Measurements from ENCODE around the gene RNF144A. TPM values are rescaled to one million over a fixed set of nuclear protein-coding genes. Genes with fewer than 3 reads are reported as not detected.

The RNF144A gene
- total RNA-seq, 1 experiment from 2014 or later, result 3.0 TPM

- H3K4me3 Mint-ChIP-seq (ENCODE audit: unreplicated experiment), result no peak overlapping the region
- H3K4me1 ChIP-seq, result no peaks in the 10 kb centered on the region
- CTCF ChIA-PET, result no interaction called here
- no peaks in the 10 kb centered on the region for H3K4me1 Mint-ChIP-seq (ENCODE audit: low read depth, unreplicated experiment)
- H3K4me3 ChIP-seq (ENCODE audit: low read depth, low read length), result no peak overlapping the region
- POLR2A ChIA-PET, result no interaction called here
- no peaks in the 10 kb centered on the region for H3K36me3 ChIP-seq (ENCODE audit: control insufficient read depth, insufficient read depth, low read length)
- no TSS peak for BruUV-seq (replicated peaks)
- TF ChIP-seq CTCF (IDR thresholded peaks at IDR 0.05; ENCODE audit: insufficient read depth in 1 of 2, low read depth in 1 of 2, low read length in 1 of 2, severe bottlenecking in 1 of 2, unreplicated experiment in 1 of 2), result no peak
- no peaks in the 10 kb centered on the region for H3K9me3 Mint-ChIP-seq (ENCODE audit: unreplicated experiment)
- H3K36me3 Mint-ChIP-seq (ENCODE audit: insufficient read depth, unreplicated experiment), result no peaks in the 10 kb centered on the region
- intact Hi-C loops (cut with micrococcal nuclease; ENCODE audit: unreplicated experiment), result loop anchor here (1.0 kb wide), 1 partner anchor 47 kb away; no protein-coding TSS in a partner anchor
- peaks cover 11% of the 10 kb centered on the region for H3K27me3 Mint-ChIP-seq (ENCODE audit: insufficient read depth, unreplicated experiment)
- no peak for DNase-seq
- no peak overlapping the region for H3K27ac Mint-ChIP-seq (ENCODE audit: unreplicated experiment)
- H3K27me3 ChIP-seq (replicated peaks; ENCODE audit: control insufficient read depth, insufficient read depth, low read length), result no peaks in the 10 kb centered on the region
- no peaks in the 10 kb centered on the region; the same call in 1 of the 2 replicates for H3K9me3 ChIP-seq
These were observed 167.4 kb downstream of the RNF144A start for GRCh38 chr2:7084601-7085000.

DNA sequence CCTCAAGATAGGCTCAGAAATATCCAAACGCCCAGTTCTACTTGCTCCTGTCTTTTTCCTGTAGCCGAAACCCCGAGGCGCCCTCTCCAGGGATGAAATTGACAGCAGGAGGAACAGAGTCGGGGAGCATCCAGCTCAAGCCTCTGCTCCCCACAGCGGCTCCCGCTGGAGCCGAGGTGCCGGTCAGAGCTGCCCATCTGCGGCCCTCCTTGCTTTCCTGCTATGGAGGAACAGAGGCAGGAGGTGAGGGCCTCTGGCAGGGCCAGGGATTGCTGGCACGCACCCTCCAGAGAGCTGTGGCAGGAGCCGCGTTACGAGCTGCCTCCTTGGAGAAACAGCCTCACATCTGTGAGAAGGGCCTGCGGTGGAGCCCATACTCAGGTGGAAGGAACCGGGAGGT, 172.1 kb downstream of the RNF144A start:
- no TSS peak for BruUV-seq (replicated peaks)
- no peak overlapping the region for H3K4me3 ChIP-seq (ENCODE audit: low read depth, low read length)
- no peaks in the 10 kb centered on the region; the same call in 1 of the 2 replicates for H3K9me3 ChIP-seq
- Mint-ChIP-seq H3K4me1 (ENCODE audit: low read depth, unreplicated experiment) (no peaks in the 10 kb centered on the region), H3K27me3 (ENCODE audit: insufficient read depth, unreplicated experiment) (peaks cover 15% of the 10 kb centered on the region), H3K9me3 (ENCODE audit: unreplicated experiment) (no peaks in the 10 kb centered on the region), H3K4me3 (ENCODE audit: unreplicated experiment) (no peak overlapping the region), H3K27ac (ENCODE audit: unreplicated experiment) (no peak overlapping the region), H3K36me3 (ENCODE audit: insufficient read depth, unreplicated experiment) (no peaks in the 10 kb centered on the region)
- no peak for TF ChIP-seq CTCF (IDR thresholded peaks at IDR 0.05; ENCODE audit: insufficient read depth in 1 of 2, low read depth in 1 of 2, low read length in 1 of 2, severe bottlenecking in 1 of 2, unreplicated experiment in 1 of 2)
- intact Hi-C loops (cut with micrococcal nuclease; ENCODE audit: unreplicated experiment), result no loop called here
- ChIA-PET CTCF (no interaction called here), POLR2A (no interaction called here)
- H3K36me3 ChIP-seq (ENCODE audit: control insufficient read depth, insufficient read depth, low read length), result no peaks in the 10 kb centered on the region
- no peaks in the 10 kb centered on the region for H3K4me1 ChIP-seq
- DNase-seq, result no peak
- no peaks in the 10 kb centered on the region for H3K27me3 ChIP-seq (replicated peaks; ENCODE audit: control insufficient read depth, insufficient read depth, low read length)

- H3K36me3 ChIP-seq (ENCODE audit: control insufficient read depth, insufficient read depth, low read length), result no peaks in the 10 kb centered on the region
- no peak overlapping the region for H3K4me3 Mint-ChIP-seq (ENCODE audit: unreplicated experiment)
- H3K9me3 ChIP-seq, result no peaks in the 10 kb centered on the region; the same call in 1 of the 2 replicates
- ChIA-PET POLR2A (no interaction called here), CTCF (interaction anchor here (0.6 kb wide), 1 partner anchor 28 kb away, joined by 3 read pairs; no protein-coding TSS in a partner anchor)
- DNase-seq, result no peak
- H3K36me3 Mint-ChIP-seq (ENCODE audit: insufficient read depth, unreplicated experiment), result no peaks in the 10 kb centered on the region
- H3K4me1 Mint-ChIP-seq (ENCODE audit: low read depth, unreplicated experiment), result no peaks in the 10 kb centered on the region
- no TSS peak for BruUV-seq (replicated peaks)
- no peak for TF ChIP-seq CTCF (IDR thresholded peaks at IDR 0.05; ENCODE audit: insufficient read depth in 1 of 2, low read depth in 1 of 2, low read length in 1 of 2, severe bottlenecking in 1 of 2, unreplicated experiment in 1 of 2)
- intact Hi-C loops (cut with micrococcal nuclease; ENCODE audit: unreplicated experiment), result no loop called here
- no peak overlapping the region for H3K4me3 ChIP-seq (ENCODE audit: low read depth, low read length)
- H3K4me1 ChIP-seq, result no peaks in the 10 kb centered on the region
- no peaks in the 10 kb centered on the region for H3K27me3 ChIP-seq (replicated peaks; ENCODE audit: control insufficient read depth, insufficient read depth, low read length)
- H3K27ac Mint-ChIP-seq (ENCODE audit: unreplicated experiment), result no peak overlapping the region
- no peaks in the 10 kb centered on the region for H3K9me3 Mint-ChIP-seq (ENCODE audit: unreplicated experiment)
- H3K27me3 Mint-ChIP-seq (ENCODE audit: insufficient read depth, unreplicated experiment), result peaks cover 19% of the 10 kb centered on the region
These were observed 172.8 kb downstream of the RNF144A start for GRCh38 chr2:7089898-7090510.
